GM12878 (cell line): ENCODE measurements around the gene ZNF213. TPM values are rescaled to one million over a fixed set of nuclear protein-coding genes. Genes with fewer than 3 reads are reported as not detected.
"Not testable (repeated sequence)": the region's sequence is repeated elsewhere in the genome, so short reads cannot be mapped to it uniquely, and the experiment has no call there.

Experiments used
- ATAC-seq: fragments of 200-7000 bp; cut with Tn5 transposase; 3 replicates; pipeline ENCODE4 v1.9.1; 2020; ENCODE audit warnings: mild to moderate bottlenecking, moderate library complexity
- BruUV-seq: library from RNA; stranded (reverse); fragments of 400-500 nt; replicated peaks from 2 replicates; lab custom pipeline; 2021; lab: Mats Ljungman, UMichigan
- CTCF ChIA-PET: fragments of 300-600 bp; sonication (Branson Sonifier 250); formaldehyde crosslinking; extraction: SDS; loops from one replicate; lab custom pipeline; 2021; ENCODE audit warnings: inconsistent platforms; lab: Yijun Ruan, JAX
- POLR2A ChIA-PET: fragments of 350-600 bp; formaldehyde crosslinking; extraction: SDS; loops from one replicate; lab custom pipeline; 2021; ENCODE audit warnings: inconsistent platforms; lab: Charles Lee
- RAD21 ChIA-PET: fragments of 300-600 bp; sonication (Branson Sonifier 250); formaldehyde crosslinking; loops from one replicate; lab custom pipeline; 2023; ENCODE audit warnings: antibody characterized with exemption; ENCODE audit not compliant: unreplicated experiment; lab: Charles Lee
- SMC1A ChIA-PET: fragments of 300-600 bp; sonication (Branson Sonifier 250); formaldehyde crosslinking; loops from one replicate; lab custom pipeline; 2023; ENCODE audit not compliant: unreplicated experiment, uncharacterized antibody; lab: Charles Lee
- DNase-seq: peaks from one replicate; pipeline ENCODE4 v3.0.0-alpha.2; 2011; ENCODE audit warnings: low read depth, low spot score
- FAIRE-seq: peaks from 3 replicates; lab custom pipeline; 2011; peaks lifted over from hg19 to GRCh38; lab: Jason Lieb, UNC
- H2AFZ ChIP-seq: 2 replicates; pipeline ENCODE4 v1.6.0; 2011; ENCODE audit warnings: low read depth, low read length, control low read depth; ENCODE audit not compliant: control insufficient read depth
- H3K27ac ChIP-seq: 2 replicates; pipeline ENCODE4 v1.5.1; 2011; ENCODE audit warnings: control low read depth; ENCODE audit not compliant: control insufficient read depth, insufficient read depth
- H3K27me3 ChIP-seq, 2 experiments: replicated peaks in 1 of 2; 2 replicates each; pipeline versions ENCODE4 v1.6.0 to v1.6.1; 2011; ENCODE audit warnings: low read length in 1 of 2; ENCODE audit not compliant: control insufficient read depth in 2 of 2, insufficient read depth in 2 of 2
- H3K36me3 ChIP-seq, 2 experiments: 2 replicates each; pipeline ENCODE4 v1.5.1; 2011; ENCODE audit warnings: low read length in 1 of 2; ENCODE audit not compliant: control insufficient read depth in 2 of 2, insufficient read depth in 2 of 2
- H3K4me1 ChIP-seq: 2 replicates; pipeline ENCODE4 v1.6.1; 2011; ENCODE audit warnings: mild to moderate bottlenecking, low read length, moderate library complexity, mixed read lengths; ENCODE audit not compliant: control insufficient read depth, insufficient read depth
- H3K4me2 ChIP-seq: 2 replicates; pipeline ENCODE4 v1.6.0; 2011; ENCODE audit warnings: control low read depth; ENCODE audit not compliant: control insufficient read depth, insufficient read depth
- H3K4me3 ChIP-seq: fragments of 200-600 bp; sonication (generic); 2 replicates; pipeline ENCODE4 v1.5.1; 2016
- H3K79me2 ChIP-seq: 2 replicates; pipeline ENCODE4 v1.6.0; 2011; ENCODE audit warnings: low read length; ENCODE audit not compliant: control insufficient read depth, insufficient read depth
- H3K9ac ChIP-seq: 2 replicates; pipeline ENCODE4 v1.8.0; 2011; ENCODE audit warnings: low read length, control low read depth, mixed read lengths; ENCODE audit not compliant: control insufficient read depth, insufficient read depth
- H3K9me3 ChIP-seq: replicated peaks from 3 replicates; pipeline ENCODE4 v1.5.1; 2011; ENCODE audit warnings: mild to moderate bottlenecking, low read length; ENCODE audit not compliant: control insufficient read depth, insufficient read depth
- H4K20me1 ChIP-seq: 2 replicates; pipeline ENCODE4 v1.6.0; 2011; ENCODE audit not compliant: control insufficient read depth, insufficient read depth
- NR2C2 ChIP-seq: IDR thresholded peaks from 2 replicates; pipeline ENCODE4 v1.6.1; 2011; ENCODE audit warnings: borderline replicate concordance, low read depth; ENCODE audit not compliant: control insufficient read depth, insufficient read length
- WGBS: methylation state at CpG from one replicate; pipeline ENCODE4 v1.1.6; 2016; ENCODE audit warnings: low lambda C conversion rate; ENCODE audit not compliant: insufficient replicate concordance, insufficient coverage; ENCODE audit errors: missing lambda C conversion rate; 5-methylcytosine and 5-hydroxymethylcytosine counted together
- in situ Hi-C: fragments of 300-500 bp; cut with MboI; formaldehyde crosslinking; loops from 9 replicates; pipeline ENCODE4 v1.14.3; 2018; ENCODE audit warnings: mixed read lengths
- intact Hi-C: fragments of 100-400 bp; cut with micrococcal nuclease; formaldehyde crosslinking; loops from one replicate; pipeline ENCODE4 v1.14.2; 2022; ENCODE audit not compliant: unreplicated experiment
- polyA plus RNA-seq, 11 experiments: library from polyadenylated mRNA; depleted of rRNA in 4 of 11; unstranded in 6 of 11; stranded (reverse) in 5 of 11; fragments of >200 nt; fragmentation: Nextera tagmentation in 4 of 11; fragmentation: Illumina TruSeq in 1 of 11; extraction: Ambion mirVana in 4 of 11; extraction: Trizol in 1 of 11; gene quantifications; 1 replicate in 1 of 11; 2 replicates in 10 of 11; pipeline versions ENCODE4 v1.2.1 to v1.2.3, GENCODE V29; 2011 to 2016; ENCODE audit warnings: inconsistent platforms in 2 of 11, missing spikeins in 2 of 11, low read depth in 1 of 11
- total RNA-seq, 4 experiments: library from RNA; depleted of rRNA in 3 of 4; stranded (reverse); fragments of >200 nt in 3 of 4; fragmentation: Illumina TruSeq in 1 of 4; extraction: Trizol in 1 of 4; gene quantifications; 2 replicates each; pipeline versions ENCODE4 v1.2.1 to v1.2.3, GENCODE V29; 2013 to 2021

The ZNF213 gene
- total and polyA plus RNA-seq, 10 of the 15 experiments (the other 5 are each of a cell fraction or from before 2014, with no cell fraction given), result 0.53 to 9.4 (median 1.1) TPM

GRCh38 chr16:3138823-3139426, 4.1 kb downstream of the ZNF213 start:
- whole genome bisulfite sequencing, result 84% methylated on average over 14 of the region's 14 CpGs
- RAD21 ChIA-PET, result no interaction called here
- SMC1A ChIA-PET, result no interaction called here
- H3K4me2 ChIP-seq, result no peak overlapping the region
- no TSS peak for BruUV-seq
- intact Hi-C loops, result no loop called here
- no peak overlapping the region for H3K27ac ChIP-seq
- CTCF ChIA-PET, result interaction anchor here (1.7 kb wide), 1 partner anchor 9 kb away, joined by 6 read pairs; no protein-coding TSS in a partner anchor
- H3K9ac ChIP-seq, result no peak overlapping the region
- DNase-seq (no peak), FAIRE-seq (no peak), ATAC-seq (no peak)
- H3K36me3 ChIP-seq, result no peaks in the 10 kb centered on the region; a peak in 2 of 4 replicates
- no peaks in the 10 kb centered on the region for H3K9me3 ChIP-seq
- H3K4me1 ChIP-seq, result no peaks in the 10 kb centered on the region; the same call in 1 of the 2 replicates
- no peaks in the 10 kb centered on the region for H4K20me1 ChIP-seq
- no peak for TF ChIP-seq NR2C2
- no peak overlapping the region for H3K4me3 ChIP-seq
- POLR2A ChIA-PET, result interaction anchor here (1.0 kb wide), 1 partner anchor 73 kb away, joined by 4 read pairs; no protein-coding TSS in a partner anchor
- H3K79me2 ChIP-seq, result peaks cover 9% of the 10 kb centered on the region
- no peaks in the 10 kb centered on the region for H3K27me3 ChIP-seq
- no peak overlapping the region for H2AFZ ChIP-seq
- in situ Hi-C loops, result no loop called here

GRCh38 chr16:3139561-3139960, 4.7 kb downstream of the ZNF213 start:
- WGBS, result 90% methylated on average over 9 of the region's 9 CpGs
- H3K9ac ChIP-seq, DNase-seq, H3K79me2 ChIP-seq, CTCF ChIA-PET, H4K20me1 ChIP-seq, H3K4me1 ChIP-seq, H3K9me3 ChIP-seq, H3K4me3 ChIP-seq, FAIRE-seq, ATAC-seq, H2AFZ ChIP-seq, BruUV-seq, H3K27ac ChIP-seq, H3K36me3 ChIP-seq, RAD21 ChIA-PET, intact Hi-C loops, H3K4me2 ChIP-seq, H3K27me3 ChIP-seq, in situ Hi-C loops: not testable (repeated sequence)
- ChIA-PET SMC1A (interaction anchor here (0.7 kb wide), 1 partner anchor 739 kb away, joined by 3 read pairs; no protein-coding TSS in a partner anchor), POLR2A (interaction anchor here (1.0 kb wide), 1 partner anchor 10 kb away, joined by 3 read pairs; no protein-coding TSS in a partner anchor)
